Uterus (tissue), 4 donors: Measurements from ENCODE around the gene FRMD4B. TPM values are rescaled to one million over a fixed set of nuclear protein-coding genes. Genes with fewer than 3 reads are reported as not detected.
"Not testable (repeated sequence)": the region's sequence is repeated elsewhere in the genome, so short reads cannot be mapped to it uniquely, and the experiment has no call there.

Experiments
- DNase-seq, 2 donors: peaks; one replicate each; pipeline ENCODE4 v3.0.0-alpha.2; 2019 to 2020
- H3K27ac ChIP-seq, 2 donors: fragments of 200-600 bp; sonication (generic); 1 replicate in 1 of 2; 2 replicates in 1 of 2; pipeline ENCODE4 v1.5.1; 2016 to 2018
- H3K27me3 ChIP-seq, 2 donors: fragments of 200-600 bp; sonication (generic); one replicate each; pipeline ENCODE4 v1.5.1; 2018 to 2019; ENCODE audit warnings: control low read depth in 1 of 2
- H3K36me3 ChIP-seq, 2 donors: fragments of 200-600 bp; sonication (generic); one replicate each; pipeline ENCODE4 v1.5.1; 2019; ENCODE audit warnings: control low read depth in 1 of 2
- H3K4me1 ChIP-seq, 2 donors: fragments of 200-600 bp; sonication (generic); one replicate each; pipeline ENCODE4 v1.5.1; 2018 to 2019; ENCODE audit warnings: control low read depth in 1 of 2
- H3K4me3 ChIP-seq, 2 donors: fragments of 200-600 bp; sonication (generic); 1 replicate in 1 of 2; 2 replicates in 1 of 2; pipeline ENCODE4 v1.5.1; 2018 to 2019; ENCODE audit warnings: mild to moderate bottlenecking in 1 of 2
- H3K9me3 ChIP-seq, 2 donors: fragments of 200-600 bp; sonication (generic); one replicate each; pipeline ENCODE4 v1.5.1; 2019; ENCODE audit warnings: control low read depth in 1 of 2
- CTCF ChIP-seq, 4 experiments: fragments of 200-600 bp in 2 of 4; fragments of 450-650 bp in 2 of 4; sonication (generic) in 2 of 4; IDR thresholded peaks; one replicate each; pipeline ENCODE4 v1.5.1; 2016 to 2019; ENCODE audit warnings: antibody characterized with exemption in 4 of 4, mild to moderate bottlenecking in 2 of 4, moderate library complexity in 1 of 4
- POLR2A ChIP-seq, 2 donors: fragments of 450-650 bp; IDR thresholded peaks; one replicate each; pipeline ENCODE4 v1.6.1; 2016; ENCODE audit warnings: antibody characterized with exemption in 2 of 2, mild to moderate bottlenecking in 1 of 2, moderate library complexity in 1 of 2
- intact Hi-C: fragments of 100-400 bp; cut with DNase I; formaldehyde crosslinking; loops from one replicate; pipeline ENCODE4 v1.15.1; 2023; ENCODE audit warnings: low total_unique reads
- total RNA-seq, 4 donors: library from RNA; depleted of rRNA in 3 of 4; stranded (reverse); fragments of >200 nt in 3 of 4; gene quantifications; one replicate each; pipeline versions ENCODE4 v1.1.0 to v1.2.4, GENCODE V29; 2014 to 2023
- donor health status: DM: yes; HTN: yes; CAD: no.

Gene FRMD4B
- total RNA-seq, 4 donors from 2014 or later: 9.4 to 87.0 (median 23.6) TPM

- intact Hi-C loops: no loop called here
- Histone ChIP-seq H3K27ac (no peak overlapping the region), H3K9me3 (no peaks in the 10 kb centered on the region), H3K36me3 (no peaks in the 10 kb centered on the region), H3K27me3 (no peaks in the 10 kb centered on the region), H3K4me1 (no peaks in the 10 kb centered on the region), H3K4me3 (no peak overlapping the region)
- TF ChIP-seq POLR2A (IDR thresholded peaks at IDR 0.05) (no peak), CTCF (IDR thresholded peaks at IDR 0.05) (no peak)
- no peak for DNase-seq
Measured at GRCh38 chr3:69271098-69271497, 114.8 kb downstream of the FRMD4B start.

- Histone ChIP-seq H3K27ac (no peak overlapping the region), H3K9me3 (no peaks in the 10 kb centered on the region), H3K27me3 (no peaks in the 10 kb centered on the region), H3K4me3 (no peak overlapping the region), H3K36me3 (no peaks in the 10 kb centered on the region), H3K4me1 (no peaks in the 10 kb centered on the region)
- no peak for DNase-seq
- no peak for TF ChIP-seq POLR2A (IDR thresholded peaks at IDR 0.05)
- TF ChIP-seq CTCF (IDR thresholded peaks at IDR 0.05): no peak
- intact Hi-C loops: no loop called here
Measured at GRCh38 chr3:69266585-69266984, 119.3 kb downstream of the FRMD4B start.

- DNase-seq, H3K27ac ChIP-seq, H3K27me3 ChIP-seq, H3K9me3 ChIP-seq, H3K4me1 ChIP-seq, H3K4me3 ChIP-seq, H3K36me3 ChIP-seq, intact Hi-C loops: not testable (repeated sequence)
Measured at GRCh38 chr3:69266071-69266470, 119.8 kb downstream of the FRMD4B start.

GRCh38 chr3:69260843-69261405 is 125.0 kb downstream of the FRMD4B start:
- DNase-seq, intact Hi-C loops, H3K27ac ChIP-seq, H3K9me3 ChIP-seq, H3K4me3 ChIP-seq, H3K27me3 ChIP-seq, H3K4me1 ChIP-seq, H3K36me3 ChIP-seq: not testable (repeated sequence)

GRCh38 chr3:69260216-69260787 is 125.6 kb downstream of the FRMD4B start:
- no peaks in the 10 kb centered on the region for H3K4me1 ChIP-seq
- no peak for DNase-seq
- H3K4me3 ChIP-seq: no peak overlapping the region
- H3K27ac ChIP-seq: no peak overlapping the region
- H3K36me3 ChIP-seq: no peaks in the 10 kb centered on the region
- intact Hi-C loops: no loop called here
- H3K9me3 ChIP-seq: no peaks in the 10 kb centered on the region
- TF ChIP-seq CTCF (IDR thresholded peaks at IDR 0.05) (no peak), POLR2A (IDR thresholded peaks at IDR 0.05) (no peak)
- no peaks in the 10 kb centered on the region for H3K27me3 ChIP-seq

GRCh38 chr3:69259125-69259524 is 126.8 kb downstream of the FRMD4B start:
- Histone ChIP-seq H3K9me3 (no peaks in the 10 kb centered on the region), H3K27me3 (no peaks in the 10 kb centered on the region), H3K4me3 (no peak overlapping the region), H3K36me3 (no peaks in the 10 kb centered on the region), H3K27ac (no peak overlapping the region), H3K4me1 (no peaks in the 10 kb centered on the region)
- no peak for TF ChIP-seq POLR2A (IDR thresholded peaks at IDR 0.05)
- TF ChIP-seq CTCF (IDR thresholded peaks at IDR 0.05): no peak
- no peak for DNase-seq
- intact Hi-C loops: no loop called here
